Activated naive CD4-positive, alpha-beta T cell treated with anti-CD3 and anti-CD28 coated beads, Interleukin-2, amount 10 ng/mL, durations not matched to agents 7 days and 5 days (primary cell): Measurements from ENCODE around the gene GRPEL1.
"Not testable (repeated sequence)": the region's sequence is repeated elsewhere in the genome, so short reads cannot be mapped to it uniquely, and the experiment has no call there.

Experiments used
- CTCF ChIA-PET: fragments of 350-600 bp; sonication (Branson Sonifier 250); formaldehyde crosslinking; loops from one replicate; lab custom pipeline; 2021; ENCODE audit warnings: antibody characterized with exemption; lab: Charles Lee
- DNase-seq: peaks from one replicate; pipeline ENCODE4 v3.0.0-alpha.2; 2020
- H3K27ac Mint-ChIP-seq: one replicate; pipeline ENCODE4 v1.8.0; 2021; ENCODE audit warnings: mild to moderate bottlenecking, moderate library complexity, mixed read lengths
- H3K27me3 Mint-ChIP-seq: one replicate; pipeline ENCODE4 v1.8.0; 2021; ENCODE audit warnings: mild to moderate bottlenecking, mixed read lengths
- H3K36me3 Mint-ChIP-seq: one replicate; pipeline ENCODE4 v1.8.0; 2021; ENCODE audit warnings: mixed read lengths
- H3K4me1 Mint-ChIP-seq: one replicate; pipeline ENCODE4 v1.8.0; 2021; ENCODE audit warnings: mixed read lengths
- H3K4me3 Mint-ChIP-seq: one replicate; pipeline ENCODE4 v1.8.0; 2021; ENCODE audit warnings: mild to moderate bottlenecking, moderate library complexity, mixed read lengths
- H3K9me3 Mint-ChIP-seq: one replicate; pipeline ENCODE4 v1.8.0; 2021; ENCODE audit warnings: mixed read lengths

Gene GRPEL1

DNA sequence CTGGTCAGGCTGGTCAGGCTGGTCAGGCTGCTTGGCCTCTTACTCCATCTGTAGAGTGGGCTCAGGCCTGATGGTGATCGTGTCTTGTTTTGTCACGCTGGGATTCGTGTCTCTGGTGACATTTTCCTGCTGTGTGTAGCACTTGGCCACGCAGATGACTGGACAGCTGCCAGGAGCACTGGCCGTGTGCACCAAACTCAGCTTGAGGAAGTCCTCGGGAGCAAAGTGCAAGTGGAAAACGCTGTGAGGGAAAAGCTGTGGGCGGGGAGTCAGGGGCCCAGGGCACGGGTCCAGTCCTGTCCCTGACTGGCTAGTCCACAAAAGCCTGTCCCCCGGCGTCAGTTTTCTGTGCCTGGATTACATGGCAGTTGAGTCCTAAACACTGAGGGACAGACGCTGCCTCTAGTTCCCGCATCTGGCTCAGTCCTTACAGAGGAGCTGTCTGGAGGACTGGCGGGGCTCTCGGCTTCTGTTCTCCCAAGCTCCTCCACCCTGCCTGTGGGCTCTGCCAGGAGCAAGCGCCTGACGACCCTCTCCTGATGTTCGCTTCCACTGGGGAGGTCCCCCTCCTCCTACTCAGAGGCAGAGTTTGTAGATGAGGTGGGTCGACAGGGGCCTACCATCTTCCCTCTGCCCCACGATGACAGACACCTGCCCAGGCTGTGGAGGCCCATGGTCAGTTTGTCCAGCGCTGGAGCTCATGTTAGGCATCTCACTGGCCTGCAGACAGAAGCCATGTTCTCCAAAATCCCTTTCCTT lies 35.9 kb upstream of the GRPEL1 start:
- peaks cover 22% of the 10 kb centered on the region for H3K4me1 Mint-ChIP-seq
- H3K27ac Mint-ChIP-seq = no peak overlapping the region
- DNase-seq = peak; percentile 25
- H3K4me3 Mint-ChIP-seq = peak overlapping the region; percentile 77
- H3K9me3 Mint-ChIP-seq = no peaks in the 10 kb centered on the region
- no peaks in the 10 kb centered on the region for H3K36me3 Mint-ChIP-seq
- CTCF ChIA-PET = interaction anchor here (1.0 to 1.9 kb wide), 3 partner anchors 12 to 698 kb away, joined by 3 to 7 read pairs (median 3); no protein-coding TSS in a partner anchor
- H3K27me3 Mint-ChIP-seq = peaks cover 41% of the 10 kb centered on the region

DNA sequence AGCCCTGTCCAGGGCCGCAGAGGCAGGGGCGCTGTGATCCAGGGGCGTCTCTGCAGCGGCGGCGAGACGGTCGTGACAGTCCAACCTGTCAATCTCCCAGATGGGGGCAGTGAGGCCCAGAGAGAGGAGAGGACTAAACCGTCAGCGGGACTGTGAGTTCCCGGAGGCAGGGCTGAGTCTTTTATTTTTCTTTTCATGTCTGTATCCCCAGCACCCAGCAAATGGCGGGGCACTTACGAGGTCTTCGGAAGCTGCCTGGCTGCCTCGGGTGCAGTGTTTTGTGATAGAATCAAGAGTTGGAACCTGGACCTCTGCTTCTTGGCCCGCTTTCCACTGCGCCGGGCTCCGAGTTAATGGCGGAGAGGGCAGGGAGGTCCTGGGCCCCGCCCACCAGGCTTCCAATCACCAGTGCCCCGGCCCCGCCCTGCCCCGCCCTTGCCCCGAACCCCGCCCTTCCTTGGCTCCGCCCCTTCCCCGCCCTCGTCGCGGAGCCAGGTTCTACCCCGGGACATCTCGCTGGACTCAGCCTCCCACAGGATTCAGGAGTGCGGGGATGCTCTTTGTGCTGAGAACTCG lies 35.3 kb upstream of the GRPEL1 start:
- Mint-ChIP-seq H3K9me3 (no peaks in the 10 kb centered on the region), H3K4me3 (peak overlapping the region; percentile 77), H3K27ac (peak overlapping the region; percentile 6), H3K4me1 (peaks cover 22% of the 10 kb centered on the region), H3K27me3 (peaks cover 41% of the 10 kb centered on the region), H3K36me3 (no peaks in the 10 kb centered on the region)
- CTCF ChIA-PET = interaction anchor here (0.6 to 2.2 kb wide), 6 partner anchors 13 to 501 kb away, joined by 3 to 10 read pairs (median 4); no protein-coding TSS in a partner anchor
- peak; percentile 90 for DNase-seq

DNA sequence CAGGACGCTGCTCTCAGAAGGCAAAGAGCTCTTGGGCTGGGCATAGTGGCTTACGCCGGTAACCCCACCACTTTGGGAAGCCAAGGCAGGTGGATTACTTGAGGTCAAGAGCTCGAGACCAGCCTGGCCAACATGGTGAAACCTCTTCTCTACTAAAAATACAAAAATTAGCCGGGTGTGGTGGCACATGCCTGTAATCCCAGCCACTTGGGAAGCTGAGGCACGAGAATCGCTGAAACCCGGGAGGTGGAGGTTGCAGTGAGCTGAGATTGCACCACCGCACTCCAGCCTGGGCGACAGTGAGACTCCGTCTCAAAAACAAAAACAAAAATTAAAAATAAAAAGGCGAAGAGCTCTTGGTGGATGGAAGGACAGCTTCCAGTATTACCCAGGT lies 34.6 kb upstream of the GRPEL1 start:
- DNase-seq = peak; percentile 28
- not testable (repeated sequence) for H3K9me3 Mint-ChIP-seq, H3K36me3 Mint-ChIP-seq
- Mint-ChIP-seq H3K4me3 (peak overlapping the region; percentile 77), H3K4me1 (peaks cover 22% of the 10 kb centered on the region), H3K27ac (peak overlapping the region; percentile 76), H3K27me3 (peaks cover 47% of the 10 kb centered on the region)
- CTCF ChIA-PET = interaction anchor here (0.6 to 2.2 kb wide), 8 partner anchors 12 to 500 kb away, joined by 3 to 10 read pairs (median 4); partner anchors contain the start of gene GRPEL1

DNA sequence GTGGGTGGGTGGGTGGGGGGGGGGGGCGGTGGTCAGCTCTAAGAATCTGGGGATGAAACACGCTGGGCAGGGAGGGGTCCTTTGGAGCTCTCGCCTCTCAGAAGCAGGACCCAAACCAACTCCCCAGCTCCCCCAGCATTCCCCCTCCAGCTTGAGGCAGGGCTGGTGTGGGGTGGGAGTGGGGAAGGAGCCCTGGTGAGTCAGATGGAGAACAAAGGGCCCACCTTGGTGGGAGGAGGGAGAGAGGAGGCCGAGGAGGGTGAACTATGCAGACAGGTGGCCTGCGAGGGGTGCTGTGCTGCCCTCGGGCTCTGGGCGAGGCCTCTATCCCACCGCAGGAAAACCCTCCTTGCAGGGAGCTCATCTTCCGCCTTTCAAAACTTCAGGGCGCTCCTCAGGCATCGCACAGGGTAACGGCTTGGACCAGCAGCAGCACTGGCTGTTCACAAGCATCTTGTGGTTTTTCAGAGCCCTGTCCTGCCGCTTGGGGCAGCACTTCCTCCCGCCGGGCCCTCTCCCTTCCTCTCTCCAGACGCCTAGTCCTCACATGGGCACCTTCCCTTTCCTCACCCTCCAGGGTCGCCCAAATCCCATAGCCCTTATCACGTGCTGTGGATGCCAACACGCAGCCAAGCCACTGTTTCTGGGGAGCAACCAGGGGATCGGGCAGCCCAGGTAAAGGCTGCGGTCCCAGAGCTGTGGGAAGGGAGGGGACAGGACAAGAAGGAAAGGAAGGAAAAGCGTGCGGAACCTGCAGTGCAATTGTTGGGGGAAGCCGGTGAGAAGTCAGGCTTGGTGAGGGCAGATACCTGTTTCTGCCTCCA lies 34.0 kb upstream of the GRPEL1 start:
- peak; percentile 71 for DNase-seq
- Mint-ChIP-seq H3K9me3 (no peaks in the 10 kb centered on the region), H3K4me3 (peak overlapping the region; percentile 77), H3K27ac (peak overlapping the region; percentile 76), H3K36me3 (no peaks in the 10 kb centered on the region), H3K27me3 (peaks cover 49% of the 10 kb centered on the region), H3K4me1 (peaks cover 22% of the 10 kb centered on the region)
- CTCF ChIA-PET = interaction anchor here (0.6 to 2.2 kb wide), 14 partner anchors 10 to 499 kb away, joined by 3 to 10 read pairs (median 4); partner anchors contain the start of genes GRPEL1 and TADA2B

DNA sequence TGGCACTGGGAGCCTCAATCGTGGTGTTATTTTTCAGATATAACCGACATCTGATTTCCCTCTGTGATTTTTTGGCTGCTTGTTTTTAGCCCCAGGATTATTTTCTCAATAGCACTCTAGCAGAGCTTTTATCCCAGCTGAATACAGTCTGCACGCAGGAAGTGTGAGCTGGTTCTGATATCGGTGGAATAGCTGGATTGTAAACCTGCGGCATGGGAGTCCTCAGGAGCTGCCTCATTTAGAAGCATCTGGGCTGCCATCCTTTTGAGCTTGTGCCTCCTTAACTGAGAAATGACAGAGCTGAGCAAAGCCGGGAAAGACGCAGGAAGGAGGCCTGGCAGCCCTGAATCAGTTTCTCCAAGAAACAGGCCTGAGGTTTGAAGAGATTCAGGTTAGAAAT lies 28.4 kb upstream of the GRPEL1 start:
- Mint-ChIP-seq H3K27ac (no peak overlapping the region), H3K4me3 (no peak overlapping the region), H3K36me3 (no peaks in the 10 kb centered on the region), H3K9me3 (no peaks in the 10 kb centered on the region), H3K4me1 (peaks cover under 1% of the 10 kb centered on the region), H3K27me3 (peaks cover 27% of the 10 kb centered on the region)
- CTCF ChIA-PET = interaction anchor here (1.3 kb wide), 1 partner anchor 12 kb away, joined by 4 read pairs; no protein-coding TSS in a partner anchor
- no peak for DNase-seq

DNA sequence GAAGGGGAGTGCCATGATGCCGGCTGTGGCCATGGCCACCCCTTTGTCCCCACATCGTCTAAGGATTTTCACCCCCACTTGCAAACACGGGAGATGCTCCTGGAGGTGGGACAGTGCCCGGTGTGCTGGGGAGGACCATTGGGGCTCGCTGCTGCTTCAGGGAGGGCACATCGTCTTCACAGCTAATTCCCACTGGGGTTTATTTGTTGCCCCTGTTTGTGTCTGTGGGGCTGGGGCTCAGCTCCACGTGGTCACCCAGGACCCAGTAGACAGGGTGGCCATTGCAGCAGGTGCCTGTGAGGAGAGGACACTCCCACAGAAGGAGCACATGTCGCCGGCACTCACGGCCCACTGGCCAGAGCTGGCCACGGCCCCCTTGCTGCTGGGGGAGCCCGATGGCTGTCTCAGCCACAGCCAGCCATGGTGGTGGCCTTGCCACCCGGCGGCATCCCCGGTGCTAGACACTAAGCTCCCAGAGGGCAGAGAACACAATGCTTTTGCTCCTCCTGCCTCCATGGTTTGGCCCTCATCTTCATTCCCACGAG lies 27.8 kb upstream of the GRPEL1 start:
- Mint-ChIP-seq H3K4me3 (no peak overlapping the region), H3K27me3 (peaks cover 33% of the 10 kb centered on the region), H3K4me1 (no peaks in the 10 kb centered on the region), H3K36me3 (no peaks in the 10 kb centered on the region), H3K27ac (no peak overlapping the region), H3K9me3 (no peaks in the 10 kb centered on the region)
- CTCF ChIA-PET = interaction anchor here (1.3 kb wide), 1 partner anchor 12 kb away, joined by 4 read pairs; no protein-coding TSS in a partner anchor
- no peak for DNase-seq

DNA sequence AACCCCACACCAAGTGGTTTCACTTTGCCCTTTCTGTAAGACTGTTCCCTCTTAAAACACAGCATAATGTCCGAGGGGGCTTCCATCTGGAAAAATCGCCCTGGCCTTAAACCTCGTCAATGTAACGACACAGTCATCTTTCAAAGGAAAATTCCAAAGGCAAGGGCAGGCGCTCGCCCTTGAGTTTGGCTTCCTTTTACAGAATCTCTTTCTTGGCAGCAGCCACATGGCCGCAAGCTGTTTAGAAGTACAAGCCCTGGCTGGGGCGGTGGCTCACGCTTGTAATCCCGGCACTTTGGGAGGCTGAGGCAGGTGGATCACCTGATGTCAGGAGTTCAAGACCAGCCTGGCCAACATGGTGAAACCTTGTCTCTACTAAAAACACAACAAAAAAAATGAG lies 27.1 kb upstream of the GRPEL1 start:
- no peaks in the 10 kb centered on the region for H3K36me3 Mint-ChIP-seq
- H3K9me3 Mint-ChIP-seq = no peaks in the 10 kb centered on the region
- no peak overlapping the region for H3K27ac Mint-ChIP-seq
- no peak overlapping the region for H3K4me3 Mint-ChIP-seq
- H3K4me1 Mint-ChIP-seq = no peaks in the 10 kb centered on the region
- CTCF ChIA-PET = interaction anchor here (0.6 kb wide), 1 partner anchor 57 kb away, joined by 3 read pairs; no protein-coding TSS in a partner anchor
- H3K27me3 Mint-ChIP-seq = peaks cover 36% of the 10 kb centered on the region
- no peak for DNase-seq

DNA sequence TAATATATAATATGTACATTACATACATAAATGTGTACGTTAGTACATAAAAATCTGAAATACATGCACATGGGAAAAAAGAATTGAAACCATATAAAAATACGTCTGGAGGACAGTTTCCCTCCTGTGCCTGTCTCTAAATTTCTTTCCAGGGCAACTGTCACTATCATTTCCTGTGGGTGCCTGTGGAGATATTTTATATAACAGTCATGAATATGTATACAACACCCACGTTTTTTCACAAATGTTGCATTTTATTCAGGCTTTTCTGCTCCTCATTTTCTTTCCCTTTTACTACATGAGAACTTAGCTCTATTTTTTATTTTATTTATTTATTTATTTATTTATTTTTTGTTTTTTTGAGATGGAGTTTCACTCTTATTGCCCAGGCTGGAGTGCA lies 24.2 kb upstream of the GRPEL1 start:
- H3K27ac Mint-ChIP-seq = no peak overlapping the region
- peaks cover 44% of the 10 kb centered on the region for H3K27me3 Mint-ChIP-seq
- H3K4me3 Mint-ChIP-seq = no peak overlapping the region
- H3K36me3 Mint-ChIP-seq = no peaks in the 10 kb centered on the region
- DNase-seq = no peak
- peaks cover 3% of the 10 kb centered on the region for H3K9me3 Mint-ChIP-seq
- CTCF ChIA-PET = no interaction called here
- no peaks in the 10 kb centered on the region for H3K4me1 Mint-ChIP-seq

DNA sequence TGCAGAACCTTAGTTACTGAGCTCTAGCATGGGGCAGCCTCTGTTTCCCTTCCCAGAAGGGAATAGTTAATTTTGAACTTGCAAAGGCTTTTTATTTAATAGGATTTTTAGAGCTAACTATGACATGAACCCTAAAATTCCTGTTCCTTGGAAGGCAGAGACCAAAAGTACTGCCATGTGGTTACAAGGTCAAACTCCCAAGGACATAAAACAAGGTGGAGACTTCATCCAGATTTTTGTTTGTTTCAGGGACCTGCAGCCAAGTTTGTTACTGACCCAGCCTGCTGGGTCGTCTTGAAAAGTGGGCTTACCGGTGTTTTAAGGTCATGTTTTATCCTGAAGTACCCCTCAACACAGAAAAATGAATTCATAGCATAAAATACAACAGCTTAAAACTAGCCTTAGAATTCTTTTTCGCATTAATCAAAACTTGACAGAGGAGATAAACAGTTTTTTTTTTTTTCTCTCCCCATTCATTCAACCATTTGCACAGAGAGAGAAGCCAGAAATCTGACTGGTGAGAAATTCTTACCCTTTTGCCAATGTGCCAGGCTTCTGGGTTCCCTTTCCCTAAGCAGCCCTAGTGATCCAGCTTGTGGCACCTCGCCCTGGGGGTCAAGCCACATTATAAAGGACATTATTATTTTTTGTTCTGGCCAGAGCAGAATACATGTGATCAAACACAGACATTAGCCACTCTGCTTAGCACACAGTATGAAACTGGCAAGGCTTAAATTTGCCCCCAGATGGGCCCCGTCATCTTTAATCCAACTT lies 21.5 kb upstream of the GRPEL1 start:
- H3K4me1 Mint-ChIP-seq = peaks cover under 1% of the 10 kb centered on the region
- no peak for DNase-seq
- H3K9me3 Mint-ChIP-seq = peaks cover 3% of the 10 kb centered on the region
- peaks cover 55% of the 10 kb centered on the region for H3K27me3 Mint-ChIP-seq
- H3K27ac Mint-ChIP-seq = no peak overlapping the region
- H3K4me3 Mint-ChIP-seq = no peak overlapping the region
- no peaks in the 10 kb centered on the region for H3K36me3 Mint-ChIP-seq
- CTCF ChIA-PET = interaction anchor here (1.4 kb wide), 1 partner anchor 13 kb away, joined by 7 read pairs; no protein-coding TSS in a partner anchor

DNA sequence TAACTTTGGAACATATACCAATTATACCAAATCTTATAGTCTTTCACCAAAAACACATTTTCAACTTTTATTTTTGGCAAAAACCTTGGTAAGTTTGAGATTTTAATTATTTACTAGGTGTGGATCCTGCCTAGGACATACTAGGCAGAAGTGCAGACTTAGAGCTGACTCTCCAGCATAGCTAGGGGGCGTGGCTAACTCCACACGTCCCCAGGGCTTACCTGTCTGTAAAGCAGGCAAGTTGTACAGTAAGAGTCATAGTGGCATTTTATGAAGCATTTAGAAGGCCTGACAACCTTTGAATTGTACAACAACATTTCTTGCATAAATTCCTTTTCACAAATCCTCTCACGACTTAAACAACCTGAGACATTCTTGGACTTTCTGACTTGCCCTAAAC lies 19.2 kb upstream of the GRPEL1 start:
- no peaks in the 10 kb centered on the region for H3K36me3 Mint-ChIP-seq
- peaks cover 4% of the 10 kb centered on the region for H3K4me1 Mint-ChIP-seq
- H3K27ac Mint-ChIP-seq = no peak overlapping the region
- CTCF ChIA-PET = interaction anchor here (0.8 kb wide), 1 partner anchor 44 kb away, joined by 3 read pairs; the partner anchor contains the start of gene TADA2B
- peaks cover 3% of the 10 kb centered on the region for H3K9me3 Mint-ChIP-seq
- no peak overlapping the region for H3K4me3 Mint-ChIP-seq
- DNase-seq = no peak
- peaks cover 63% of the 10 kb centered on the region for H3K27me3 Mint-ChIP-seq

DNA sequence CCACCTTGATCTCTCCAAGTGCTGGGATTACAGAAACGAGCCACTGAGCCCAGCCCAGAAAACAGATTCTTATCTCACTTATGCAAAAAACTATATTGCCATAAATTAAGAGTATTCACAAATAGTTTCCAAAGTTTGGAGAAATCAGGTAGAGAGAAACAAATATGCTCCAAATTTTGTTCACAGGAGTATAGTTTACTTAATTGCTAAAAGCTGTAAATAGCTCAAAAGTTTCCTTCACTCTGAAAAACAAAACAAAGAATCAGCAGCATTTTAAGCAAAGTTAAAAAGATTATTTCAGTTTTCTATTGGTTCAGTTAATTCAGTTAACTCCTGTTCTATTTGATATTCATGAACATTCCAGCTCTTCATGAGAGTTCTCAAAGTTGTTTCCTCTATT lies 18.5 kb upstream of the GRPEL1 start:
- Mint-ChIP-seq H3K27ac (no peak overlapping the region), H3K27me3 (peaks cover 65% of the 10 kb centered on the region), H3K4me1 (peaks cover 5% of the 10 kb centered on the region), H3K36me3 (no peaks in the 10 kb centered on the region), H3K4me3 (no peak overlapping the region), H3K9me3 (peaks cover 3% of the 10 kb centered on the region)
- DNase-seq = no peak
- CTCF ChIA-PET = interaction anchor here (0.8 to 1.8 kb wide), 2 partner anchors 15 to 43 kb away, joined by 3 to 4 read pairs; partner anchors contain the start of gene TADA2B

DNA sequence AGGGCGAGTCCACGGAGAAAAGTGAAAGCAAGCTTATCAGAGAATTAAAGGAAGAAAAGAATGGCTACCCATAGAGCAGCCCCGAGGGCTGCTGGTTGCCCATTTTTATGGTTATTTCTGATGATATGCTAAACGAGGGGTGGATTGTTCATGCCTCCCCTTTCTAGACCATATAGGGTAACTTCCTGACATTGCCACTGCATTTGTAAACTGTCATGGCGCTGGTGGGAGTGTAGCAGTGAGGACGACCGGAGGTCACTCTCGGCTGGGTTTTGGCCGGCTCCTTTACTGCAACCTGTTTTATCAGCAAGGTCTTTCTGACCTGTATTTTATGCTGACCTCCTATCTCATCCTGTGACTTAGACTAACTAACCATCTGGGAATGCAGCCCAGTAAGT lies 16.7 kb upstream of the GRPEL1 start:
- H3K27ac Mint-ChIP-seq, H3K36me3 Mint-ChIP-seq, H3K9me3 Mint-ChIP-seq, DNase-seq, H3K4me1 Mint-ChIP-seq: not testable (repeated sequence)
- peak overlapping the region; percentile 45 for H3K4me3 Mint-ChIP-seq
- CTCF ChIA-PET = interaction anchor here (1.1 to 2.2 kb wide), 3 partner anchors 11 to 17 kb away, joined by 4 to 10 read pairs (median 6); no protein-coding TSS in a partner anchor
- peaks cover 67% of the 10 kb centered on the region for H3K27me3 Mint-ChIP-seq
